ENCODE measurements around the gene C11orf91. TPM values are rescaled to one million over a fixed set of nuclear protein-coding genes. Genes with fewer than 3 reads are reported as not detected.
"Not testable (repeated sequence)": the region's sequence is repeated elsewhere in the genome, so short reads cannot be mapped to it uniquely, and the experiment has no call there.

C11orf91 gene
- total RNA-seq, 1 donor: not detected

GRCh38 chr11:33707831-33708230 lies 7.2 kb upstream of the C11orf91 start:
- not testable (repeated sequence) for H3K27me3 ChIP-seq (ENCODE audit: insufficient read depth, low read length); H3K9me3 ChIP-seq (ENCODE audit: low read depth, low read length); H3K4me1 ChIP-seq (ENCODE audit: insufficient read depth, low read length); H3K4me3 ChIP-seq (ENCODE audit: low read length)

DNA sequence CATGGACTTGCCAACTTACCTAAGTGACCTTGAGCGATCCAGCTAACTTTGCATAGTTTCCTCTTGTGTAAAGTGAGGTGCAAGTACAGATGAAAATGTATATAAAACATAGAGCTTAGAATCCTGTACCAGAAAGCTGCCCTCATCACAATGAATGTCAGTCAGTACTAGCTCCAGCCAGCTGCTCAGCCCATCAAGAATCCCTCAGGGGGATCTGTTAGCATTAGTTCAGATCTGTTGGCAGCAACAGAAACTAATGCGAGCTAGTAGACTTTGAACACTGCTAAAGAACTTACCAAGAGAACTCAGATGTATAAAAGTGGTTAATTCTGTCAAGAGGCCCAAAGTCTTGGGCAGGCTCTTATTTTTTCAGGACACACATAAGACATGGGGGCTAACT lies 6.3 kb upstream of the C11orf91 start:
- H3K9me3 ChIP-seq (ENCODE audit: low read depth, low read length): no peaks in the 10 kb centered on the region
- no peak overlapping the region for H3K4me3 ChIP-seq (ENCODE audit: low read length)
- peaks cover 2% of the 10 kb centered on the region for H3K4me1 ChIP-seq (ENCODE audit: insufficient read depth, low read length)
- no peaks in the 10 kb centered on the region for H3K27me3 ChIP-seq (ENCODE audit: insufficient read depth, low read length)

DNA sequence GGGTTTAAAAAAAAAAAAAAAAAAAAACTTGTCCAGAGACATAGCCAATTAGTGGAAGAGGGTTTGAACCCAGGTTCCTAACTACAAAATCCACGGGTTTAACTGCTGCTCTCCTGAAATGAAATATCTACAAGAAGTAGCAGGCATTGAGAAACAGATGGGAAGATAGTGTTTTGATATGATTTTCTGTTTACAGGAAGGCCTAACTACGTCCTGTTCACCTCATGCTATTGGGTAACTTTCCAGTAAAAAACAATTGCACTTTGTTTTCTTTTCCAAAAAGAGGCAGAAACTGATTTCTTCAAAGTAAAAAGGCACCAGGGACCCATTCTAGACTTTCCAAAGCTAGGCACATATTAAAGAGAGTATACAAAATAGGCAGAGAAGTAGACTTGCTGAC lies 5.9 kb upstream of the C11orf91 start:
- H3K4me1 ChIP-seq (ENCODE audit: insufficient read depth, low read length): peaks cover 6% of the 10 kb centered on the region

DNA sequence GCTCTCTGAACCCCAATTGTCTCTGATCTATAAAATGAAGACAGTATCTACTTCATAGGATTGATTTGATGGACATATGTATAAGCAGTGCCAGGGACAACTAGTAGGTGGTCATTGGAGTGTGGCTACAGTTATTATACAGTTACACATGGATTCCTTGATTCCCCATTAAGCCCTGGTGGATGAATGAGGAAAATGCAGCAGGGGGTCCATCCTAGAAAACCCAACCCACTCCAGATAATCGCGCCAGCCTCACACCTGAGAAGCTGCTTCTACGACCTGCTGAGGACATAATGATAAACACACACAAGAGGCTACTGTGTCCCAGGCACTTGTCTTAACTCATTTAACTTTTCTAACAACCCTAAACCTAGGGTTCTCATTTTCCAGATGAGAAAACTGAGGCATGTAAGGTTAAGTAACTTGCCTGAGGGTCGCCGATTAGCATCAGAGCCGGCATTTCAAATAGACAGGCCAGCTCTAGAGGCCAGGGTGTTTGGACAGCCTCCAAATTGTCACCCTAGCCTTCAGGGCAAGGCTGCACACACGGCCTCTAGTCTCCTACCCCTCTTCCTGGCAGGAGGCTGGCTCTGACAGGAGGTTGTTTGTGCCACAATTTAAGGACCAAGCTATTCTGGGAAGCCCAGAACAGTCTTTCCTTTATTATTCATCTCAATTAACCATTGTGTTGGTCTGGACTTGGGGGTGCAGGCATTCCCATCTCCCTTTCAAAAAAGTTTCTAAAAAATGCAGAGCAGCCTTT lies 3.8 kb upstream of the C11orf91 start:
- no peaks in the 10 kb centered on the region for H3K27me3 ChIP-seq (ENCODE audit: insufficient read depth, low read length)
- H3K9me3 ChIP-seq (ENCODE audit: low read depth, low read length): no peaks in the 10 kb centered on the region
- H3K4me1 ChIP-seq (ENCODE audit: insufficient read depth, low read length): peaks cover 14% of the 10 kb centered on the region
- no peak overlapping the region for H3K4me3 ChIP-seq (ENCODE audit: low read length)

More for the DNA sequence above, 5.9 kb upstream of the C11orf91 start:
- no peaks in the 10 kb centered on the region for H3K9me3 ChIP-seq (ENCODE audit: low read depth, low read length)
- H3K4me3 ChIP-seq (ENCODE audit: low read length): no peak overlapping the region
- no peaks in the 10 kb centered on the region for H3K27me3 ChIP-seq (ENCODE audit: insufficient read depth, low read length)

DNA sequence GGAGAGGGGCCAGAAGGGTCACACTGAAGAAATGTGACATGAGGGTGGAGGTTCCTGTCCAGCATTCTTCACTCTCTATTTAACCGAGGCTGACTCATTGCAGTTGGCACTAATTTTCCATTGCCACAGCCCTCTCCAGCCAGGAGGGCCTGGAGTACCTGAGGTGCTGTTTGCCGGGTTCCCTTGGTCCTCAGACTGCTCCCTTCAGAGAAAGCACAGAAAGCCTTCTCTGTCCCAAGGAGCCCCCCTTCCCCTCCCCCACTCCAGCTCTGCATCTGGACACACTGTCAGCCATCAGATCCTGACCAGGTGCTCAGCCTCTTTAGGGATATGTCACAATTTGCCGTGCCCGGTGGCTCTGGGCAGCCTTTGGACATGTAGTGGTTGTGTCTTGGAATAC lies 3.2 kb upstream of the C11orf91 start:
- Histone ChIP-seq H3K27me3 (ENCODE audit: insufficient read depth, low read length) (no peaks in the 10 kb centered on the region), H3K4me1 (ENCODE audit: insufficient read depth, low read length) (peaks cover 14% of the 10 kb centered on the region), H3K4me3 (ENCODE audit: low read length) (no peak overlapping the region), H3K9me3 (ENCODE audit: low read depth, low read length) (no peaks in the 10 kb centered on the region)

GRCh38 chr11:33703234-33703633 lies 2.6 kb upstream of the C11orf91 start:
- no peaks in the 10 kb centered on the region for H3K9me3 ChIP-seq (ENCODE audit: low read depth, low read length)
- no peak overlapping the region for H3K4me3 ChIP-seq (ENCODE audit: low read length)
- H3K4me1 ChIP-seq (ENCODE audit: insufficient read depth, low read length): peaks cover 14% of the 10 kb centered on the region
- no peaks in the 10 kb centered on the region for H3K27me3 ChIP-seq (ENCODE audit: insufficient read depth, low read length)

DNA sequence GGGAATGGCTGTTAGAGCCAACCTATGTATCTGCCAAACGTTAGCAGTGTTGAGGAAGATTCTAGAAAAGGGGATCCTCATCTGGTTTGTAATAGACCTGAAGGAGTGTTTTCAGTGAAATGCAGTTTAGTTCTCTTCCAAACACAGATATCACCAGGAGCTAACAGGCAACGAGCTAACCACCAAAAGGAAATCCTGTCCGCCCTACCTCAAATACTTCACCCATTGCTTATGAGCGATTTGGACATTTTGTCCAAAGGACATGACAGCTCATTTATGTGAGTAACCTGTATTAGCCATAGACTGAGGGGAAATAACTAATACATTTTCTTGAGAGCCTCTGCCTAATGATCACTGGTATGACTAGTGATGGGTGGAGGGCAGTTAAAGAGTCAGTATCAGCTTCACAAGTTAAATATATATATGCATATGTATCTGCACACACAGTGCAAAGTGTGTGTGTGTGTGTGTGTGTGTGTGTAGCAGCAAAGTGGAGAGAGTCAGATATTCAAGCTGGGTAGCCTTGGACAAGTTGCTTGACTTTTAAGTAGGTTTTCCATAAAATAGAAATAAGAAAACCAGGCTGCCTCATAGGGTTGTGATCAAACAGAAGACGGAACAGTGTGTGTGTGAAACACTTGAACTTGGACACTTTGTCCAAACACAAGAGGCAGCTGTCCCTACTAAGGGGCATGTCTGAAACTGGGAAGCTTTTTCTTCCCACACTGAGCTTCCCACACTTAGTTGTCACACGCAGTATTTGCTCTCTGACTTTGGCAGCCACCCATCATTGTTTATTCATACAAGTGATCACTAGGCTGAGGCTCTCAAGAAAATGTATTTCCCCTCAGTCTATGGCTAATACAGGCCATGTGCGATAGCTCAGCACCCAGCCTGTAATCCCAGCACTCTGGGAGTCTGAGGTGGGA lies 940 bp upstream of the C11orf91 start:
- no peaks in the 10 kb centered on the region for H3K9me3 ChIP-seq (ENCODE audit: low read depth, low read length)
- no peaks in the 10 kb centered on the region for H3K27me3 ChIP-seq (ENCODE audit: insufficient read depth, low read length)
- H3K4me3 ChIP-seq (ENCODE audit: low read length): peak overlapping the region; percentile 45
- H3K4me1 ChIP-seq (ENCODE audit: insufficient read depth, low read length): peaks cover 14% of the 10 kb centered on the region

DNA sequence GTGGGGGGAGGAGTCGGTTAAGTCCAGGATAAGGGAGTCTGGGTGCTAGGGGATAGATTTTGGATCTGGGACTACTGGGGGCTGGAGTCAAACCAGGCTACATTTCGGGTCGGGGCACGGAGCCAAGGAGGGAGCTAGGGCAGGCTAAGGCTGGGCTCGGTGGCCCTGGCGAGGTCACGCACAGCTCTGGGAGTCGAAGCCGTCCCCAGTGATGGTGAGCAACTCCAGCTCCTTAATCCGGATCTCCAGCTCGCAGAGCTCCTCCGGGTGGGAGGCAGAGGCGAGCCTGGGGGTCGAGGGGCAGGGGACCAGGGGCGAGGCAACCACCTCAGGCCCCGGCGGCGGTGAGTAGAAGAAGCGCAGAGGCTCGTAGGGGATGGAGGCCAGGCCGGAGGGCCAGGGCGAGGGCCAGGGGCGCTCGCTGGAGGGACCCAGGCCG lies 544 bp downstream of the C11orf91 start:
- peaks cover 14% of the 10 kb centered on the region for H3K4me1 ChIP-seq (ENCODE audit: insufficient read depth, low read length)
- H3K4me3 ChIP-seq (ENCODE audit: low read length): no peak overlapping the region
- H3K9me3 ChIP-seq (ENCODE audit: low read depth, low read length): no peaks in the 10 kb centered on the region
- H3K27me3 ChIP-seq (ENCODE audit: insufficient read depth, low read length): no peaks in the 10 kb centered on the region

DNA sequence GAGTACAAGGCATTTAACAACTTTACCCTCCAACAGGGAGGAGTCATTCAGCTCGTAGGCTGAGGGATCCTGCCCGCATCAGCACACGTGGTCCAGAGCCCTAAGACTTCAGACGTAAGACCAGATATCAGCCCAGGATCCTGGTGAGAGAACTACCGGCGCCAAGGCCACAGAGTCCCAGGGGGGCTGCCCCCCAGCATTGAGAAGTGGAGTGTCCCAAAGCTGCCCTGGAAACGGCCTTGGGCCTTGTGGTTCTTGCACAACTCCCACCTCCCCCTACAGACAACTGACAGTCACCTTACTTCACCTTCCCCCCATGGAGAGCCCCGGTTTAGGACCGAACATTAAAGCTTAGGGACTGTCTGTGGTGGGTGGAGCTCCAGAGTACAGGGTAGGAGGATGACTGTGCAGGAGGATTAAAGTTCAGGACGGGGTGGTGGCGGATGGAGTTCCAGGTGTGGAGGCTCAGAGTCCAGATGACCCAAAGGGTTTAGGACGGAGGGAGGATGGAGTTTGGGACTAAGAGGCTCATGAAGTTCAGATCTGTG lies 1.0 kb downstream of the C11orf91 start:
- H3K4me3 ChIP-seq (ENCODE audit: low read length): no peak overlapping the region
- no peaks in the 10 kb centered on the region for H3K27me3 ChIP-seq (ENCODE audit: insufficient read depth, low read length)
- peaks cover 14% of the 10 kb centered on the region for H3K4me1 ChIP-seq (ENCODE audit: insufficient read depth, low read length)
- no peaks in the 10 kb centered on the region for H3K9me3 ChIP-seq (ENCODE audit: low read depth, low read length)

DNA sequence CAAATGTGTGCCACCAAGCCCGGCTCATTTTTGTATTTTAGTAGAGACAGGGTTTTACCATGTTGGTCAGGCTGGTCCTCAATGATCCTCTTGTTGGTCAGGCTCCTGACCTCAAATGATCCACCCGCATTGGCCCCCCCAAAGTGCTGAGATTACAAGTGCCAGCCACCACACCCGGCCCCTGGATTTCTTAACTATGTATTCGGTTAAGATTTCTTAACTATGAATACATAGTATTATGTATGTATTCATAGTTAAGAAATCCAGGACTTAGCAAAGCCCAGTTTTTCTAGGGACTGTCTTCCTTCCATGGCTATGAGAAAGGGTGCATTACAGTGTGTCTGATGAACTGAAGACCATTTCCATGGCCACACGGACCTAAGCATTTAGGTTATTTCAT lies 1.7 kb downstream of the C11orf91 start:
- Histone ChIP-seq H3K4me1 (ENCODE audit: insufficient read depth, low read length) (peaks cover 14% of the 10 kb centered on the region), H3K27me3 (ENCODE audit: insufficient read depth, low read length) (no peaks in the 10 kb centered on the region), H3K4me3 (ENCODE audit: low read length) (no peak overlapping the region), H3K9me3 (ENCODE audit: low read depth, low read length) (no peaks in the 10 kb centered on the region)

- H3K9me3 ChIP-seq (ENCODE audit: low read depth, low read length): no peaks in the 10 kb centered on the region
Measured at GRCh38 chr11:33697997-33698396, 2.6 kb downstream of the C11orf91 start.

GRCh38 chr11:33696931-33697638 lies 3.5 kb downstream of the C11orf91 start:
- Histone ChIP-seq H3K9me3 (ENCODE audit: low read depth, low read length) (no peaks in the 10 kb centered on the region), H3K4me3 (ENCODE audit: low read length) (no peak overlapping the region), H3K27me3 (ENCODE audit: insufficient read depth, low read length) (no peaks in the 10 kb centered on the region), H3K4me1 (ENCODE audit: insufficient read depth, low read length) (peaks cover 13% of the 10 kb centered on the region)

More at GRCh38 chr11:33697997-33698396, 2.6 kb downstream of the C11orf91 start:
- no peaks in the 10 kb centered on the region for H3K27me3 ChIP-seq (ENCODE audit: insufficient read depth, low read length)
- H3K4me3 ChIP-seq (ENCODE audit: low read length): no peak overlapping the region
- peaks cover 14% of the 10 kb centered on the region for H3K4me1 ChIP-seq (ENCODE audit: insufficient read depth, low read length)

DNA sequence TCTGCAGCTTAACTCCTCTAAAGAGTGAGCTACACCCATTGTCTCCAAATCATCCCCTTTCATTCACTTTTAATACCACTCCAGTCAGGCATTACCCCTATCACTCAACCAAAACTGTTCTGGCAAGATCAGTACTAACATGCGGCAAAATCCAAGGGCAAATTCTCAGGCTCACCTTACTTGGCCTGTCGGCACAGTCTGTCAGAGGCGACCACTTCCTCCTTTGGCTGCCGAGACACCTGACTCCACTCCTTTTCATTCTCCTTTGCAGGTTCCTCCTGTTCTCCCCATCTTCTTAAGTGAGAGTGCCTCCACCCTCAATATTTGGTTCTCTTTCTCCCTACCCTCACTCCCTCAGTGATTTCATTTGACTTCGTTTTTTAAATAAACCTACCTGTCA lies 4.2 kb downstream of the C11orf91 start:
- Histone ChIP-seq H3K9me3 (ENCODE audit: low read depth, low read length) (no peaks in the 10 kb centered on the region), H3K27me3 (ENCODE audit: insufficient read depth, low read length) (no peaks in the 10 kb centered on the region), H3K4me1 (ENCODE audit: insufficient read depth, low read length) (peaks cover 7% of the 10 kb centered on the region), H3K4me3 (ENCODE audit: low read length) (no peak overlapping the region)

DNA sequence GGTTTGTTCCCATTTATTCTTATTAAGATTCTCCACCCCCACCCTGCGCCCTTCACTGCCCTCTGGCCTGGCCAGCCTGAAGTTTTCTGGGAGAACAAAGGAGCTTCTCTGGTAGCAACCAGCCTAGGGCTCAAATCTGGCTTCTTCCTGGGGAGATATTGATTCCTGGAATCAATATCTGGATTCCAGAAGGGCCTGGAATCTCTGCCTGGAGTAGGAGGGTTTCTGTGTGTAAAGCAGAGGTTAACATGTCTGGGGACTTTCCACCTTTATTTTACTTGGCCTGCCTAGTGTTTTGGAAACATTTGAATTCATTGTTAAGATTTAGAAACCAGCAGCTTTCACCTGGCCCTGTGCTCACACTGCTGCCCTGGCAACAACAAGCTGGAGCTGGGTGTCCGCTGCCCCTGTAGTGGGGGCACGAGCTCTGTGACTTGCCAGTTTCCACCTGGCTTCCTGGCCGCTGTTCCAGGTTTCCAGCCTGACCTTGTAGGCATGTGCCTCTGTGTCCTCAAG lies 5.5 kb downstream of the C11orf91 start:
- H3K9me3 ChIP-seq (ENCODE audit: low read depth, low read length): no peaks in the 10 kb centered on the region
- no peak overlapping the region for H3K4me3 ChIP-seq (ENCODE audit: low read length)
- H3K27me3 ChIP-seq (ENCODE audit: insufficient read depth, low read length): no peaks in the 10 kb centered on the region

More for the DNA sequence above, 5.5 kb downstream of the C11orf91 start:
- H3K4me1 ChIP-seq (ENCODE audit: insufficient read depth, low read length): no peaks in the 10 kb centered on the region
